Measurements from ENCODE around the gene NKG7. TPM values are rescaled to one million over a fixed set of nuclear protein-coding genes. Genes with fewer than 3 reads are reported as not detected.

The NKG7 gene
- total RNA-seq, 1 experiment from 2014 or later = not detected

- Histone ChIP-seq H3K79me2 (ENCODE audit: low read length) (peaks cover 48% of the 10 kb centered on the region), H3K27ac (ENCODE audit: low read length) (peak overlapping the region; percentile 55), H3K9me2 (replicated peaks; ENCODE audit: low read length) (no peaks in the 10 kb centered on the region), H3K4me2 (ENCODE audit: low read length) (no peak overlapping the region), H3K27me3 (ENCODE audit: low read length) (no peaks in the 10 kb centered on the region), H3K9ac (ENCODE audit: low read length) (no peak overlapping the region), H4K20me1 (ENCODE audit: low read length) (no peaks in the 10 kb centered on the region), H3F3A (ENCODE audit: low read length, unreplicated experiment) (peaks cover under 1% of the 10 kb centered on the region), H3K4me3 (ENCODE audit: low read length) (no peak overlapping the region), H3K4me1 (ENCODE audit: insufficient read depth, low read length) (peaks cover 42% of the 10 kb centered on the region), H3K9me3 (ENCODE audit: low read length) (no peaks in the 10 kb centered on the region), H2AFZ (ENCODE audit: low read length) (no peak overlapping the region), H3K36me3 (ENCODE audit: low read depth, low read length) (no peaks in the 10 kb centered on the region)
- DNase-seq (peak; percentile 70), ATAC-seq (peak; percentile 5; the same call in 1 of the 2 replicates)
- TF ChIP-seq EZH2 (IDR thresholded peaks at IDR 0.05; ENCODE audit: low read length, unreplicated experiment) (no peak), EZH2phosphoT487 (IDR thresholded peaks at IDR 0.05; ENCODE audit: borderline replicate concordance, low read length) (no peak)
- TF ChIP-seq, protein P1, sequence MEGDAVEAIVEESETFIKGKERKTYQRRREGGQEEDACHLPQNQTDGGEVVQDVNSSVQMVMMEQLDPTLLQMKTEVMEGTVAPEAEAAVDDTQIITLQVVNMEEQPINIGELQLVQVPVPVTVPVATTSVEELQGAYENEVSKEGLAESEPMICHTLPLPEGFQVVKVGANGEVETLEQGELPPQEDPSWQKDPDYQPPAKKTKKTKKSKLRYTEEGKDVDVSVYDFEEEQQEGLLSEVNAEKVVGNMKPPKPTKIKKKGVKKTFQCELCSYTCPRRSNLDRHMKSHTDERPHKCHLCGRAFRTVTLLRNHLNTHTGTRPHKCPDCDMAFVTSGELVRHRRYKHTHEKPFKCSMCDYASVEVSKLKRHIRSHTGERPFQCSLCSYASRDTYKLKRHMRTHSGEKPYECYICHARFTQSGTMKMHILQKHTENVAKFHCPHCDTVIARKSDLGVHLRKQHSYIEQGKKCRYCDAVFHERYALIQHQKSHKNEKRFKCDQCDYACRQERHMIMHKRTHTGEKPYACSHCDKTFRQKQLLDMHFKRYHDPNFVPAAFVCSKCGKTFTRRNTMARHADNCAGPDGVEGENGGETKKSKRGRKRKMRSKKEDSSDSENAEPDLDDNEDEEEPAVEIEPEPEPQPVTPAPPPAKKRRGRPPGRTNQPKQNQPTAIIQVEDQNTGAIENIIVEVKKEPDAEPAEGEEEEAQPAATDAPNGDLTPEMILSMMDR (conservative IDR thresholded peaks at IDR 0.05; ENCODE audit: low read depth, low read length) = no peak
- CTCF ChIA-PET = interaction anchor here (1.2 to 1.3 kb wide), 2 partner anchors 20 to 302 kb away, joined by 4 to 12 read pairs; no protein-coding TSS in a partner anchor
- intact Hi-C loops (cut with micrococcal nuclease) = no loop called here
- BruUV-seq (replicated peaks) = no TSS peak
- POLR2A ChIA-PET (ENCODE audit: unreplicated experiment) = interaction anchor here (1.1 to 1.7 kb wide), 2 partner anchors 8 to 20 kb away, joined by 3 to 16 read pairs; no protein-coding TSS in a partner anchor
Measured at GRCh38 chr19:51359294-51359693, 13.2 kb downstream of the NKG7 start.

DNA sequence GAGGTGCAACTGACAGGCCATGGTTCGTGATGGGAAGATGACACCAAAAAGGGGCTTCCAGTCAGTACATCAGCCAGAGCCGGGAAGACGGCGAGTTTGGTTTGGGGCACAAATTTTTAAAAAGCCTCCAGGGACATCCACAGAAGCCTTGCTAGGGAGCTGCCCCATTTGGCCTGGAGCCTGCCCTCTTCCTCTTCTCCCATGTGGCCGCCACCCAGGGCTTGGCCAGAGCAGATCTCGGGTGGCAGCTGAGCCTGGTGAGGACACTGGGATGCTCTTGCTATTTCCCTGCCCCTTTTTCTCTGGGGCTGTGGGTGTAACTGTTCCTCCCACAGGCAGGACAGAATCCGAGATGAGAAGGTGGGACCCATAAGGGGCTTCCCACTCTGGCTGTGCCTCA lies 14.5 kb downstream of the NKG7 start:
- no TSS peak for BruUV-seq (replicated peaks)
- TF ChIP-seq, protein P1 (conservative IDR thresholded peaks at IDR 0.05; ENCODE audit: low read depth, low read length) = no peak
- TF ChIP-seq EZH2phosphoT487 (IDR thresholded peaks at IDR 0.05; ENCODE audit: borderline replicate concordance, low read length) (no peak), EZH2 (IDR thresholded peaks at IDR 0.05; ENCODE audit: low read length, unreplicated experiment) (no peak)
- H3K4me3 ChIP-seq (ENCODE audit: low read length) = no peak overlapping the region
- no peak for DNase-seq
- H3F3A ChIP-seq (ENCODE audit: low read length, unreplicated experiment) = no peaks in the 10 kb centered on the region
- no peaks in the 10 kb centered on the region for H3K9me2 ChIP-seq (replicated peaks; ENCODE audit: low read length)
- H3K9me3 ChIP-seq (ENCODE audit: low read length) = no peaks in the 10 kb centered on the region
- ChIA-PET POLR2A (ENCODE audit: unreplicated experiment) (interaction anchor here (0.7 kb wide), 1 partner anchor 20 kb away, joined by 16 read pairs; no protein-coding TSS in a partner anchor), CTCF (no interaction called here)
- intact Hi-C loops (cut with micrococcal nuclease) = no loop called here
- H3K9ac ChIP-seq (ENCODE audit: low read length) = no peak overlapping the region
- ATAC-seq = no peak
- no peak overlapping the region for H2AFZ ChIP-seq (ENCODE audit: low read length)
- H3K27ac ChIP-seq (ENCODE audit: low read length) = no peak overlapping the region
- peaks cover 37% of the 10 kb centered on the region for H3K79me2 ChIP-seq (ENCODE audit: low read length)
- H3K4me2 ChIP-seq (ENCODE audit: low read length) = no peak overlapping the region
- no peaks in the 10 kb centered on the region for H3K27me3 ChIP-seq (ENCODE audit: low read length)
- peaks cover 30% of the 10 kb centered on the region for H3K4me1 ChIP-seq (ENCODE audit: insufficient read depth, low read length)
- no peaks in the 10 kb centered on the region for H4K20me1 ChIP-seq (ENCODE audit: low read length)
- peaks cover 2% of the 10 kb centered on the region; the same call in 1 of the 2 replicates for H3K36me3 ChIP-seq (ENCODE audit: low read depth, low read length)

- Histone ChIP-seq H3K9me3 (ENCODE audit: low read length) (no peaks in the 10 kb centered on the region), H3F3A (ENCODE audit: low read length, unreplicated experiment) (no peaks in the 10 kb centered on the region), H3K79me2 (ENCODE audit: low read length) (peaks cover 20% of the 10 kb centered on the region), H2AFZ (ENCODE audit: low read length) (no peak overlapping the region), H3K4me3 (ENCODE audit: low read length) (no peak overlapping the region), H3K9me2 (replicated peaks; ENCODE audit: low read length) (no peaks in the 10 kb centered on the region), H3K27me3 (ENCODE audit: low read length) (no peaks in the 10 kb centered on the region), H3K27ac (ENCODE audit: low read length) (no peak overlapping the region), H4K20me1 (ENCODE audit: low read length) (no peaks in the 10 kb centered on the region), H3K9ac (ENCODE audit: low read length) (no peak overlapping the region), H3K4me2 (ENCODE audit: low read length) (no peak overlapping the region), H3K4me1 (ENCODE audit: insufficient read depth, low read length) (peaks cover 18% of the 10 kb centered on the region), H3K36me3 (ENCODE audit: low read depth, low read length) (peaks cover 12% of the 10 kb centered on the region)
- ChIA-PET POLR2A (ENCODE audit: unreplicated experiment) (no interaction called here), CTCF (no interaction called here)
- TF ChIP-seq EZH2phosphoT487 (IDR thresholded peaks at IDR 0.05; ENCODE audit: borderline replicate concordance, low read length) (no peak), EZH2 (IDR thresholded peaks at IDR 0.05; ENCODE audit: low read length, unreplicated experiment) (no peak)
- TF ChIP-seq, protein P1 (conservative IDR thresholded peaks at IDR 0.05; ENCODE audit: low read depth, low read length) = no peak
- intact Hi-C loops (cut with micrococcal nuclease) = no loop called here
- DNase-seq (no peak), ATAC-seq (no peak)
- BruUV-seq (replicated peaks) = no TSS peak
Measured at GRCh38 chr19:51356159-51356801, 16.2 kb downstream of the NKG7 start.

Data from PC-3 (cell line).